Activated naive CD8-positive, alpha-beta T cell treated with anti-CD3 and anti-CD28 coated beads for 36 hours (primary cell): ENCODE results near the gene RASSF5. TPM values are rescaled to one million over a fixed set of nuclear protein-coding genes. Genes with fewer than 3 reads are reported as not detected.

Experiments
- DNase-seq: peaks from one replicate; pipeline ENCODE4 v3.0.0; 2021
- H3K27ac Mint-ChIP-seq: one replicate; pipeline ENCODE4 v1.8.0; 2022; ENCODE audit warnings: mild to moderate bottlenecking, moderate library complexity, mixed read lengths
- H3K27me3 Mint-ChIP-seq: one replicate; pipeline ENCODE4 v1.8.0; 2022; ENCODE audit warnings: mild to moderate bottlenecking, mixed read lengths
- H3K36me3 Mint-ChIP-seq: one replicate; pipeline ENCODE4 v1.8.0; 2021; ENCODE audit warnings: mild to moderate bottlenecking, mixed read lengths
- H3K4me1 Mint-ChIP-seq: one replicate; pipeline ENCODE4 v1.8.0; 2021; ENCODE audit warnings: mixed read lengths
- H3K4me3 Mint-ChIP-seq: one replicate; pipeline ENCODE4 v1.8.0; 2022; ENCODE audit warnings: mild to moderate bottlenecking, moderate library complexity, mixed read lengths
- H3K9me3 Mint-ChIP-seq: one replicate; pipeline ENCODE4 v1.8.0; 2022; ENCODE audit warnings: mixed read lengths
- total RNA-seq, 2 experiments: library from RNA; stranded (reverse); gene quantifications; one replicate each; pipeline ENCODE4 v1.2.3, GENCODE V29; 2021

RASSF5 gene
- total RNA-seq, 2 experiments from 2014 or later: 223 to 226 TPM

DNA sequence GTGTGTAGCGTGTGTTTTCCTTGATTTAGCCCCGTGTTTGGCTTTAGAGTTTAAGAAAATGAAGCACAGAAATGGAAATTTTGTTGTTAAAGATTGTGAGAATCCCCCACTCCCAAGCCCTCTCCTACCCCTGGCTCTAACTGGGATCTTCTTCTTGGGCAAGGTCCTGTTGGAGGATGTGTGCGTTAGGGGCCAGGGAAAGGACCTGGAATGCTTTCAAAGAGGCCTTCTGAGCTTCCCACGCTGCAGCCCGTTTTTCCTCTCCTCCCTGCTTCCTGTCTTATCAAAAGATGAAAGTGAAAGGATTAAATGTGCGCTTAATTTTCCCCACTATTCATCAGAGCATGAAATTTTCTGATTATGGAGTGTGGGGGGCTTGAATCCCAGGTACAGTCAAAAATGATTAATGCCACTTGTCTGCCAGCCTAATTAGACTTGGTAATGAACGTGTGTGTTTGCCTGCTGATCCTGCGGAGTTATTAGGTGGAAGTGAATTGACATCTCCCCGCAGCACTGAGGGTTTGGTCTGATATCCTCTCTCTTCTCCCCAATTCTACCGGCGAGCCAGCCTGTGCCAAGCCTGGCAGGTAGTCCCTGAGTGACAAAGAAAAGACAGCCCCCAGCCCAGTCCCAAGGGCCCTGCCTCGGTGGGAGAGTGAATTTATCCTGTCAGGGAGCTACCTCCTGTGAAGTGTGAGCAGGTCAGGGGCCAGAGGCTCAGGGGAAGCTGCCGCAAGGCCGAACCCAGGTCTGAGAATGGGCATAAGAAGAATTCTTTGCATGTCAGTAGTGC is 4.9 kb downstream of the RASSF5 start:
- DNase-seq: no peak
- peaks cover 17% of the 10 kb centered on the region for H3K4me1 Mint-ChIP-seq
- H3K36me3 Mint-ChIP-seq: no peaks in the 10 kb centered on the region
- no peak overlapping the region for H3K4me3 Mint-ChIP-seq
- H3K27me3 Mint-ChIP-seq: peaks cover 37% of the 10 kb centered on the region
- H3K27ac Mint-ChIP-seq: no peak overlapping the region
- no peaks in the 10 kb centered on the region for H3K9me3 Mint-ChIP-seq

DNA sequence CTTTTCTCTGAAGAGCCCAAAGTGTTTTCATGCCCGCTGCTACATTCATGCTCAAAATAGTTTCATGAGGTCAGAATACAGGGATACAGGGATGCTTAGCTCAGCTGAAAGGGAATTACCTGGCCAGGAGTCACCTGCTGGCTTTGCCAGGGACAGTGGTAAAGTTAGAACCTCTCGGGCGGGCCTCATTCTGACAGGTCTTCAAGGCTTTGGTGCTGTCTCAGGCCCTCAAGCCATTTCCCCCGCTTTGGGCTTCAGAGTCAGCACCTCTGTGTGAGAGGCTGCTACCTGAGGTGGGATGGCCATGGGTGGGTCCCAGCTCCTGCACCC is 5.5 kb downstream of the RASSF5 start:
- H3K27me3 Mint-ChIP-seq: peaks cover 36% of the 10 kb centered on the region
- H3K9me3 Mint-ChIP-seq: no peaks in the 10 kb centered on the region
- H3K4me3 Mint-ChIP-seq: no peak overlapping the region
- no peaks in the 10 kb centered on the region for H3K36me3 Mint-ChIP-seq
- H3K4me1 Mint-ChIP-seq: peaks cover 17% of the 10 kb centered on the region
- DNase-seq: no peak
- no peak overlapping the region for H3K27ac Mint-ChIP-seq

DNA sequence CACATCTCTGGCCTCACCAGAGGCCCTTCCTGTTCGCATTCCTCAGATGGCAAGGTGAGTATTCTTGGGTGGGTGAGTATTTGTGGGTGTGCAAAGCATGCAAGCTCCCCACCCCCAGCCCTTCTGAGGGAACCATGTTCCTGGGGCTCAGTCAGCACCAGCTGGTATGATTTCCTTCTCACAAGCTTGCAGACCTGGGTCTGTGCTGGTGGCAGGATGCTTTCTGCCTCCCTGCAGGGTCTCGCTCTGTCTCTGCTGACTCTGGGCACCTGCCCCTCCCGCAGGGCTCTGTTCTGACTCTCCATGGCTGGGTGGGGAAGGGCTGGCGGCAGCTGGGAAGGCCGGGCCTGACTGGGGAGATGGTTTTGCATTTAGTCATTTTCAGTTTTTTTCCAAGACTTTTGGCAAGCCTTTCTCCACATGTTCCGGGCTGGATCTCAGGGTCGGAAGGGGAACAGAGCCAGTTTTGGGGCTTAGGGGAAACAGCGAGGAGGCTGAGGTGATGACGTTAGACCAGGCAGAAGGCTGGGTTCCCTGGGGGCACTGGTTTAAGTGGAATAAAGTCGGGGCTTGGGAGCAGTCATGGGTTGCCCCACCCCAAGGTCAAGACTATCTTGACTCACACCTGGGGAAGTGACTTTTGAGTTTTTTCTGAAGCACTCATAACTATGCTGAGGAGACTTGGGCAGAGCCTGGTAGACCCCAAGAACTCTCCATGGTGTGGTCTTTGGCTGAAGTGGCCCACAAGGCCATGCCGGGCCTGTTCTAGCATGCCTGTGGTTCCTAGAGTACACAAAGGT is 6.2 kb downstream of the RASSF5 start:
- H3K4me3 Mint-ChIP-seq: no peak overlapping the region

DNA sequence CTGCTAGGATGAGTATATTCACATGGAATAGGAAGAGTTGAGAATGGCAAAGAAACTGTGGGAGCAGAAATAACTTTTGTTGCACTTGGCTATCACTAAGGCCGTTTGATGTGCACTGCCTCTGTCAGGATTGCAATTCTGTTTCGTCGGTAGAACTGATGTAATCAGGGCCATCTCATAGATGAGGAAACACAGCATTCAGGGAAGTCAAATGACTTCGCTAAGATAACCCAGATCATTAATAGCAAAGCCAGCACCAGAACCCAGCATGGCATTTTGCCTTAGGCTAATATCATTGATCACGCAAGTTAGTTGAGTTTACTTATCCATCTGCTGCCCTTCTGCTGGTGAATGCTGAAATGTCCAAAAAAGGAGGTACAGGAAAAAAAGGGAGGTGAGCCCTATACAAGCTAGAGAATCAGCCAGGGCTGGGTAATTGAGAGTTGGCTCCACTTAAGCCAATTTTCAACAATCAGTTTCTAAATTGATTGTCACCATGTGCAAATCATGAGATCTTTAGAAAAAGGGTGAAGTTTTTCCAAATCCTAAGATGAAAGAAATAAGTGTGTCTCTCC is 7.6 kb downstream of the RASSF5 start:
- Mint-ChIP-seq H3K4me1 (peaks cover 10% of the 10 kb centered on the region), H3K36me3 (no peaks in the 10 kb centered on the region), H3K27me3 (peaks cover 15% of the 10 kb centered on the region), H3K4me3 (no peak overlapping the region), H3K27ac (no peak overlapping the region), H3K9me3 (no peaks in the 10 kb centered on the region)
- no peak for DNase-seq

More for the DNA sequence above, 6.2 kb downstream of the RASSF5 start:
- Mint-ChIP-seq H3K27ac (no peak overlapping the region), H3K4me1 (peaks cover 13% of the 10 kb centered on the region), H3K36me3 (no peaks in the 10 kb centered on the region), H3K9me3 (no peaks in the 10 kb centered on the region), H3K27me3 (peaks cover 29% of the 10 kb centered on the region)
- no peak for DNase-seq

DNA sequence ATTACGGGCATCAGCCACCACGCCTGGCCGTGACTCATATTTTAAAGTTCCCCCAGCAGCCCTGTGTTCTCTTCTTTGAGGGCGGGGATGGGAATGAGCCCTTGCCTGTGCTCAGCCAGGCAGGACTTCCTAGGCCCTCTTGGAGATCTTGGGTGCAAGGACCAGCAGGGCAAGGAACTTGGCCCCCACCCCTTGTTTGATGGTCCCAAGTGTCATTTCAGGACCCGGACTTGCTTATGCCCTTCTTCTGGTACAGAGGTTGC is 9.3 kb downstream of the RASSF5 start:
- H3K4me3 Mint-ChIP-seq: no peak overlapping the region
- DNase-seq: no peak
- no peaks in the 10 kb centered on the region for H3K36me3 Mint-ChIP-seq
- no peak overlapping the region for H3K27ac Mint-ChIP-seq
- H3K4me1 Mint-ChIP-seq: peaks cover 10% of the 10 kb centered on the region
- peaks cover 5% of the 10 kb centered on the region for H3K27me3 Mint-ChIP-seq
- H3K9me3 Mint-ChIP-seq: no peaks in the 10 kb centered on the region

DNA sequence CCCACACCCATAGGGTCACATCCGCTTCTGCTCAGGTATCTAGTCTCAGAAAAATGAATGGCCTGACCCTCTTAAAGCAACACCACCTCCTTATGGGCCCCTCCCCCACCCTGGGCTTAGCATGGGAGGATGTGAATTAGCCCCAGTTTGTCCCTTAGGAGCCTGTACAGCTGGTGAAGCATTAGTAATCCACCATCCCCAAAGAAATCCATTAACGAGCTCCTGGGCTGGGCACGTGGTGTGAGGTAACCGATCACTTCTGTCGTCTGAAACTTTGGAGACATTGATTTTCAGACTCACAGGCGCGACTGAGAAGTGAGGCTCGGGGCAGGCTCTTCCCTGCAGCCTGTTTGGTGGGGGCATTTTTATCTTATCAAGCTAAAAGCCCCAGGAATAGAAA is 10.5 kb downstream of the RASSF5 start:
- Mint-ChIP-seq H3K4me3 (no peak overlapping the region), H3K4me1 (peaks cover 6% of the 10 kb centered on the region)

DNA sequence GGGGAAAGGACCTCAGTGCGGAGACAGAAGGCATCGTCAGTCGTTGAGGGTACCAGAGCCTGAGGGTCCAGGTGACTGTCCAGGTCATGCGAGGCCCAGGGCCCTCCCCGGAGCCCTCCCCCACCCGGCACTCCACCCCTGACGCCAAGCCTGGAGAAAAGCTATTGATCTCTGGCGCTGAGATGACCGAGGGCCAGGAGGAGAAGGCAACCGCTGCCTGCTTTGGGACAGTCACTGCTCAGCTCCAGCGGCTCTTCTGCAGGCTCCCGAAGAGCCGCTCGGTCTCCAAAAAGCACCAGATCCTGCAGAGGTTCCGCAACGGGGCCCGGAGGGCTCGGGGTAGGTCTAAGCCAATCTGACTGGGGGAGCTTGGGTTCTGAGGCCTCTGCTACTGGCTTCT is 10.9 kb downstream of the RASSF5 start:
- Mint-ChIP-seq H3K27me3 (peaks cover 5% of the 10 kb centered on the region), H3K36me3 (no peaks in the 10 kb centered on the region), H3K4me1 (peaks cover 6% of the 10 kb centered on the region), H3K27ac (no peak overlapping the region), H3K9me3 (no peaks in the 10 kb centered on the region), H3K4me3 (no peak overlapping the region)
- DNase-seq: no peak

More for the DNA sequence above, 10.5 kb downstream of the RASSF5 start:
- no peak for DNase-seq
- H3K27ac Mint-ChIP-seq: no peak overlapping the region
- no peaks in the 10 kb centered on the region for H3K36me3 Mint-ChIP-seq
- H3K27me3 Mint-ChIP-seq: peaks cover 5% of the 10 kb centered on the region
- H3K9me3 Mint-ChIP-seq: no peaks in the 10 kb centered on the region

DNA sequence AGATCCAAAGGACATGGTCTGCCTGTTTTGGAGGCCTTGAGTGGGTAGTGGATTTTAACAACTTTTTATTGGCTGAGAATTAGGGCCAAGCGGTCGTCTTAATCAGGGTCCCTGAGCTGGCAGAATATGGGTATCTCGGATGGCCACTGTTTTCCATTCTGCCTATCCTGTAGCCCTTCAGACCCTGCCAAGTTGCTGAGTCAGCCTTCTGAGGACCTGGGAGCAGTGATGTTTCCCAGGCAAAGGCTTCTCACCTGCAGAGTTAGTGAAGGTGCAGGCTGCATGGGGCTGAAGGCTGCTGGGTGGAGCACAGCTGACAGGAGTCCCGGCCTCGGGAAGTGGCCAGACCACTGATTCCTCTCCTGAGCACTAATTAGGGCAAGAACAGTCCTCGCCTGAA is 11.4 kb downstream of the RASSF5 start:
- no peak overlapping the region for H3K27ac Mint-ChIP-seq
- H3K4me3 Mint-ChIP-seq: no peak overlapping the region
- H3K9me3 Mint-ChIP-seq: no peaks in the 10 kb centered on the region
- H3K27me3 Mint-ChIP-seq: peaks cover 5% of the 10 kb centered on the region
- no peak for DNase-seq
- H3K4me1 Mint-ChIP-seq: peaks cover 6% of the 10 kb centered on the region
- no peaks in the 10 kb centered on the region for H3K36me3 Mint-ChIP-seq

DNA sequence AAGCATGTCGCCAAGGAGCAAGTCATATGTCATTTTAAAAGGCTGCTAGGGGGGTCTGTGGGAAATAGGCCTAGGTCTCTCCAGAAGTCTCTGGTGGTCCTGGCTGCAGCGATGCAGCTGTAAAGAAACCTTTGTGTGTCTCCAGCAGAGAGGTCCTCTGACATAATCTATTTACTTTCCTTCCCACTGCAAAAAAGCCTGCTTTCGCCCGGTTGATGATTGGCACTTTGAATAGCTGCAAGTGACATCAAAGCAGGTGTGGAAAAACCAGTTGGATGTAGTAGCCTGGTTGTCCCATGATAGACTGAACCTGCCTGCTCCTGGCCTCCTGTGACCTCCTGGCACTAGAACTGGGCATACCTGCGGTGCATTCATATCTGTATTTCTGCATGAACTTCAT is 13.8 kb downstream of the RASSF5 start:
- no peaks in the 10 kb centered on the region for H3K9me3 Mint-ChIP-seq
- H3K27me3 Mint-ChIP-seq: no peaks in the 10 kb centered on the region
- no peak for DNase-seq
- H3K4me1 Mint-ChIP-seq: peaks cover 7% of the 10 kb centered on the region
- H3K36me3 Mint-ChIP-seq: no peaks in the 10 kb centered on the region
- no peak overlapping the region for H3K27ac Mint-ChIP-seq
- H3K4me3 Mint-ChIP-seq: no peak overlapping the region

DNA sequence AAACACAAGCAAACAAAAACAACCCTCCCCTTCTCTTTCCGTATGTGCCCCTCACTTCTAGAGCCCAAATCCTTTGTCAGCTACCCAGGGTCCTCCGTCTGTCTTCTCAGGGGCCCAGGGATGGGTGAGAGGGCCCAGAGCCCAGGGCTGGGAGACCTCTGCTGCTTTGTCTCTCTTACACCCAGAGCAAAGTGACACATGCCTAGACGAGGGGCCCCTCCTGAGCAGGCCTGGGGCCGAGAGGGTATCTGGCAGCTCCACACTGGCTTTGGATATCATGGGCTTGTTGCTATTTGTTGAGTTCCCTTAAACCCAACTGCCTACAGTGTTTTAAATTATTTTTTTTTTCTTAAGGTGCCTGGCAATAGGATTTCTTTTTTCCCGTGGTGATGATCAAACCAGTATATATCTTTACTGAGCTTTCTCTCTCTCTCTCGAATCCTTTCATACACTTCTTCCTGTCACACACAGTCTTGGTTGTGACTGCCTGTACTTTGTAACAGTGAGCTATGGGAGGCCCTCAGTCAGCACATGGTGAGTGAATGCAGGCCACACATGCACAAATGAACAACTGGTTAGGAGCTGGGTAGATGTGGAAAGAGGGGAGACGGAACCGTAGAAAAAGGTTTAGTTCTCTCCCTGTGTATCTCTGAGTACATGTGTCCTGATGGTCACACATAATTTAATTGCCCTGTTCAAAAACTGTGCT is 14.5 kb downstream of the RASSF5 start:
- Mint-ChIP-seq H3K36me3 (no peaks in the 10 kb centered on the region), H3K4me3 (no peak overlapping the region), H3K4me1 (peaks cover 4% of the 10 kb centered on the region), H3K27ac (no peak overlapping the region), H3K9me3 (no peaks in the 10 kb centered on the region), H3K27me3 (no peaks in the 10 kb centered on the region)
- DNase-seq: no peak

DNA sequence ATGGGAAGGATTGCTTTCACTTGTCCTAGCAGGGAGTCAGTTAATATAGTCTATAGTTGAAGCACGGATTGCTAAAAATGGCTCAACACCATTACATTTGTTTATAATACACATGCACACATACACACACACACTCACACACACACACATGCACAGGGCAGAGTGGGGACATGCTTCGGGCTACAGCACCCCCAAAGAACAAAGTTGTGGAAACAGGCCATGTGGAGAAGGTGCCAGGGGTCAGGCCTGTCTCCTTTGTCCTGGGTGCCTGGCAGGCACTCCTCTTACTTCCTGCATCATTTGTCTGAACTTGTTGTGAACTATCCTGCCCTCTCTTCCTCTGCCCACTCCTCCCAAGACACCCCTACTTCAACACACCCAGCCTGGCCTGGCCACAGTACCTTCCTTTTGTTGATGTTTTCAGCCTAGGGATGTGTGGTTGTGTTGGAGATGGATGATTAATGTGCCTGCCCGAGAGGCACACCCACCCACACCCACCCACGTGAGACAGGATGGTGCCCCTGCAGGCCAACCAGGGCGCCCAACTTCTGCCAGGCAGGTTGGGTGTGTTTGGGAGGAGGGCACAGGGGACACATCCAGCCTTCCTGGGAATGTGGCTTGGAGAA is 17.5 kb downstream of the RASSF5 start:
- no peak for DNase-seq
- H3K27ac Mint-ChIP-seq: no peak overlapping the region
- no peaks in the 10 kb centered on the region for H3K9me3 Mint-ChIP-seq
- H3K27me3 Mint-ChIP-seq: no peaks in the 10 kb centered on the region
- H3K4me3 Mint-ChIP-seq: no peak overlapping the region
- H3K36me3 Mint-ChIP-seq: no peaks in the 10 kb centered on the region
- peaks cover 4% of the 10 kb centered on the region for H3K4me1 Mint-ChIP-seq

DNA sequence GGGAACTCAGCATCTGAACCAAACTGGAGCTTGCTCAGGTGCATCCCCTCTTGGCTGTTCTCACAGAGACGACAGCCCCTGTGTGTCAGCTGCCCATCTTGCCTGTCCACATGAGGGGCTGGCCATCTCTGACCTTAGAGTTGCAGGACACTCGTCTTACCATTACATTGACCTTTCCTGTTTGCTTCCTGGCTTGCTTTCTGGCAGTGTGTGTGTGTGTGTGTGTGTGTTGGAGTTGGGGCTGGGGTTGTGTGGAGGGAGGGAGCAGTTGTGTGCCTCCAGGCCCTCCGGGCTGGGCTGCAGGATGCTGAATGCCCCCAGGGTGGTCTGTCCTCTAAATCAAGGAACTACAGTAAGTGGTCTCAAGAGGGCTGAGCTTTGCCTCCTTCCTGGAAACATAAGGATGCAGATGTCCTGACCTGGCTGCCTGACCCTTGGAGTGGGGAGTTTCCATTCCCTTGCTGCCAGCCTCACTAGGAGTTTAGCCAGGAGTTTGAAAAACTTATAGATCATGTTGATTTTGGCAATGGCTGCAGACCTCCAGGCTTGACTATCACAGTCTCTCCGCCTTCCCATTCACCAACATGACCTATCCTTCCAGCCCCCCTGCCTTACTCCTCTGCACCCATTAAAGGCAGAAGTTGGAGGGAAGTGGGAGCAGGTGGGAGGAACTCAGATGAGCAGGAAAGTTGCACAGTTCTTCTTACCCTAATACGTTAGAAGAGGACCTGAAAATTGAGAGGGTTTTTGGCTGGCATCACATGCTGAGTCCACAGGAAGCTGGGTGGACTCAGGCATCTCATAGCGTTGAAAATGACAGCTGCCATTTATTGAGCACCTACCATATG is 19.0 kb downstream of the RASSF5 start:
- H3K27me3 Mint-ChIP-seq: no peaks in the 10 kb centered on the region
- no peak overlapping the region for H3K4me3 Mint-ChIP-seq
- H3K27ac Mint-ChIP-seq: no peak overlapping the region
- DNase-seq: no peak
- H3K36me3 Mint-ChIP-seq: no peaks in the 10 kb centered on the region
- H3K4me1 Mint-ChIP-seq: peaks cover 4% of the 10 kb centered on the region
- no peaks in the 10 kb centered on the region for H3K9me3 Mint-ChIP-seq

DNA sequence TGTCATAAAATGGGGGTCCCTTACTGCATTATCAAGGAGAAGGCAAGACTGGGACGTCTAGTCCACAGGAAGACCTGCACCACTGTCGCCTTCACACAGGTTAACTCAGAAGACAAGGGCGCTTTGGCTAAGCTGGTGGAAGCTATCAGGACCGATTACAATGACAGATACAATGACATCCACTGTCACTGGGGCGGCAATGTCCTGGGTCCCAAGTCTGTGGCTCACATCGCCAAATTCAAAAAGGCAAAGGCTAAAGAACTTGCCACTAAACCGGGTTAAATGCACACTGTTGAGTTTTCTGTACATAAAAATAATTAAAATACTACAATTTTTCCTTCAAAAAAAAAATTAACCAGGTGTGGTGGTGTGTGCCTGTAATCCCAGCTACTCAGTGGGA is 22.1 kb downstream of the RASSF5 start:
- H3K4me3 Mint-ChIP-seq: no peak overlapping the region
- H3K4me1 Mint-ChIP-seq: peaks cover 4% of the 10 kb centered on the region
- no peaks in the 10 kb centered on the region for H3K36me3 Mint-ChIP-seq
- no peak overlapping the region for H3K27ac Mint-ChIP-seq
- DNase-seq: no peak
- H3K9me3 Mint-ChIP-seq: no peaks in the 10 kb centered on the region
- no peaks in the 10 kb centered on the region for H3K27me3 Mint-ChIP-seq

DNA sequence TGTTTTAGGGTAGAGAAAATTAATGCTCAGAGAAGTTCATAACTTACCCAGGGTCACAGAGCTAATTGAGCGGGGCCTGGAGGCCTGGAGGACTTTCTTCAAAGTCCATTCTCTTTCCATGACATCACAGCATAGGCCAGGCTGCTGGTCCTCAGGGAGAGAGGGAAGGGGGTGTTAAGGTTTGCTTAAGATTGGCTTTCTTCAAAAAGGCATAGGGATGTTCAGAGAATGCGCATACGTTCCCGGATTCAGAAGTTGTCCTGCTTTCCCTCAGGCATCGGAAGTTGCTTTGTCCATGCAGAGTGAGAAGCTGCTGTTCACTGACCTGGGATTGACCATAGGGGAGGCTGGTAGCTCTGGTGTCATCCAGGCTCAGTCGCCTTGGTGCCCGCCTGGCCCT is 25.0 kb downstream of the RASSF5 start:
- H3K36me3 Mint-ChIP-seq: no peaks in the 10 kb centered on the region
- H3K4me3 Mint-ChIP-seq: no peak overlapping the region
- no peaks in the 10 kb centered on the region for H3K9me3 Mint-ChIP-seq
- no peak overlapping the region for H3K27ac Mint-ChIP-seq
- no peak for DNase-seq
- H3K4me1 Mint-ChIP-seq: no peaks in the 10 kb centered on the region
- H3K27me3 Mint-ChIP-seq: no peaks in the 10 kb centered on the region
